ENCODE measurements around the gene GLIS1. TPM values are rescaled to one million over a fixed set of nuclear protein-coding genes. Genes with fewer than 3 reads are reported as not detected.

The GLIS1 gene
- total RNA-seq, 1 experiment from 2014 or later, result 1.2 TPM

- Histone ChIP-seq H3K27ac (no peak overlapping the region), H3K4me3 (no peak overlapping the region), H3K9me3 (replicated peaks) (no peaks in the 10 kb centered on the region), H3K27me3 (replicated peaks) (no peaks in the 10 kb centered on the region; the same call in 1 of the 2 replicates), H3K4me1 (replicated peaks) (peaks cover 36% of the 10 kb centered on the region), H3K36me3 (no peaks in the 10 kb centered on the region)
- DNase-seq (ENCODE audit: low read depth in 1 of 2, low spot score in 2 of 2), result no peak
These were observed 57.5 kb downstream of the GLIS1 start for GRCh38 chr1:53681351-53681976.

- no peaks in the 10 kb centered on the region; the same call in 1 of the 2 replicates for H3K27me3 ChIP-seq (replicated peaks)
- DNase-seq (ENCODE audit: low read depth in 1 of 2, low spot score in 2 of 2), result no peak
- no peak overlapping the region for H3K4me3 ChIP-seq
- H3K9me3 ChIP-seq (replicated peaks), result no peaks in the 10 kb centered on the region
- peaks cover 30% of the 10 kb centered on the region for H3K4me1 ChIP-seq (replicated peaks)
- no peaks in the 10 kb centered on the region for H3K36me3 ChIP-seq
- no peak overlapping the region for H3K27ac ChIP-seq
These were observed 58.1 kb downstream of the GLIS1 start for GRCh38 chr1:53680868-53681267.

GRCh38 chr1:53678938-53679825 is 59.8 kb downstream of the GLIS1 start:
- no peaks in the 10 kb centered on the region for H3K9me3 ChIP-seq (replicated peaks)
- DNase-seq (ENCODE audit: low read depth in 1 of 2, low spot score in 2 of 2), result peak in 1 of 2 experiments; percentile 50
- H3K27ac ChIP-seq, result no peak overlapping the region
- no peak overlapping the region for H3K4me3 ChIP-seq
- H3K36me3 ChIP-seq, result no peaks in the 10 kb centered on the region
- H3K27me3 ChIP-seq (replicated peaks), result no peaks in the 10 kb centered on the region; the same call in 1 of the 2 replicates
- H3K4me1 ChIP-seq (replicated peaks), result peaks cover 16% of the 10 kb centered on the region

DNA sequence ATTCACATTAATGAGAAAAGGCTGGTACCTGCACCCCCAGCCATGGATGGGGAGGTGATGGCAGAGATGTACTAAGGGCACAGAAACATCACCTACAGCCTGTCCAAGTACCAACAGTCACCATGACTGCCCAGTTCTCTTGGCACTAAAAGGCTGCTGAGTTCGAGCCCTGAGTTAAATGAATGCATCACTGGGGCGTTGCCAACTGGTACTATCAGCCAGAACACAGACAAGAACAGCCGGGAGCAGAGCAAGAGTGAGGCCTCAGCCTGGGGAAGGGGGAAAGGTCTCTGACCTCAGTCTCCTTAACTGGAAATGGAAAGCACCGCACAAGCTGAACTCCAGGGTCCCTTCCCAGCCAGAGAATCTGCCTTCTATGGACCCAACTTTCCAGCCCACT is 60.5 kb downstream of the GLIS1 start:
- H3K36me3 ChIP-seq, result no peaks in the 10 kb centered on the region
- H3K9me3 ChIP-seq (replicated peaks), result no peaks in the 10 kb centered on the region

DNA sequence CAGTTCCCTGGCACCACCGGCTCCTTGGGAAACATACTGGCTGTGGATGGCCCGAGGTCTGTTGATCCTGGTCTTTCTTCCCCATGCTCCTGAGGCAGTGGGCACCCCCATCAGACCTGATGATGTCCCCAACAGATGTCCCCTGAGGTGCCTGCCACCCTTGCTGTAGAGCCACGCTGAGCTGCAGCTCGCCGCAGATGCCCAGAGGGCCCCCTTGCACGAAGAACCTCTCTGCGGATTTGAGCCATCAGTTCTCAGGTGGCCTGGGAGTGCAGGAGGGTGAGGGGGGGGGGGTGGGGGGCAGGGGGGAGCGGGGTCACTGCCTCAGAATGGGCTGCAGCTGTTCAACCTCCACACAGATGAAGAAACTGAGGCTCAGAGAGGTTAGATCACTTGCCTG is 60.9 kb downstream of the GLIS1 start:
- Histone ChIP-seq H3K36me3 (no peaks in the 10 kb centered on the region), H3K27ac (no peak overlapping the region), H3K27me3 (replicated peaks) (no peaks in the 10 kb centered on the region; the same call in 1 of the 2 replicates), H3K9me3 (replicated peaks) (no peaks in the 10 kb centered on the region), H3K4me1 (replicated peaks) (peaks cover 21% of the 10 kb centered on the region), H3K4me3 (no peak overlapping the region)
- DNase-seq (ENCODE audit: low read depth in 1 of 2, low spot score in 2 of 2), result no peak

More for the DNA sequence above, 60.5 kb downstream of the GLIS1 start:
- H3K4me3 ChIP-seq, result no peak overlapping the region
- H3K27me3 ChIP-seq (replicated peaks), result no peaks in the 10 kb centered on the region; the same call in 1 of the 2 replicates
- peaks cover 17% of the 10 kb centered on the region for H3K4me1 ChIP-seq (replicated peaks)
- H3K27ac ChIP-seq, result no peak overlapping the region
- no peak for DNase-seq (ENCODE audit: low read depth in 1 of 2, low spot score in 2 of 2)

- no peak overlapping the region for H3K27ac ChIP-seq
- no peaks in the 10 kb centered on the region; the same call in 1 of the 2 replicates for H3K27me3 ChIP-seq (replicated peaks)
- H3K4me3 ChIP-seq, result no peak overlapping the region
- H3K4me1 ChIP-seq (replicated peaks), result peaks cover 21% of the 10 kb centered on the region
- no peaks in the 10 kb centered on the region for H3K36me3 ChIP-seq
- no peak for DNase-seq (ENCODE audit: low read depth in 1 of 2, low spot score in 2 of 2)
- H3K9me3 ChIP-seq (replicated peaks), result no peaks in the 10 kb centered on the region
These were observed 61.5 kb downstream of the GLIS1 start for GRCh38 chr1:53677486-53677885.

DNA sequence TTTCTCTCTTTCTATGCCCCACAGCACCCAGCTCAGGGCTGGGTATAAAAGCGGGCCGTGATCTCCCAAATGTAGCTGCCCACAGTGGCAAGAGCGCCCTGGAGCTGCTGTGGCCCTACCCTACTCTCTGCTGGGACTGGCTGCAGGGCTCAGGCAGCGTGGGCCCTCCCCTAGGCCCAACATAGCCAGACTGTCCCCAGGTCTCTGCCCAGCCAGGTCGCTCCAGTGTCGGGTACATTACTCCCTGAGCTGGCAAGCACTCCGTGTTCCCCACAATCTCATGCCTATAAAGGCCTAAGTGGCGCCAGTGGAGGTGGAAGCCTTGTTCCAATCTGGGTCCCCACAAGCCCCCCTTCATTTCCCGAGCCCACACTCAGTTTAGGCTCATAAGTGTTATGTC is 66.2 kb downstream of the GLIS1 start:
- Histone ChIP-seq H3K9me3 (replicated peaks) (no peaks in the 10 kb centered on the region), H3K4me1 (replicated peaks) (peaks cover 5% of the 10 kb centered on the region; the same call in 1 of the 2 replicates), H3K27me3 (replicated peaks) (no peaks in the 10 kb centered on the region), H3K27ac (no peak overlapping the region), H3K36me3 (no peaks in the 10 kb centered on the region), H3K4me3 (no peak overlapping the region)
- no peak for DNase-seq (ENCODE audit: low read depth in 1 of 2, low spot score in 2 of 2)

GRCh38 chr1:53672243-53672642 is 66.7 kb downstream of the GLIS1 start:
- Histone ChIP-seq H3K27me3 (replicated peaks) (no peaks in the 10 kb centered on the region), H3K9me3 (replicated peaks) (no peaks in the 10 kb centered on the region), H3K27ac (no peak overlapping the region), H3K4me3 (no peak overlapping the region), H3K4me1 (replicated peaks) (peaks cover 5% of the 10 kb centered on the region; the same call in 1 of the 2 replicates), H3K36me3 (no peaks in the 10 kb centered on the region)
- DNase-seq (ENCODE audit: low read depth in 1 of 2, low spot score in 2 of 2), result no peak

DNA sequence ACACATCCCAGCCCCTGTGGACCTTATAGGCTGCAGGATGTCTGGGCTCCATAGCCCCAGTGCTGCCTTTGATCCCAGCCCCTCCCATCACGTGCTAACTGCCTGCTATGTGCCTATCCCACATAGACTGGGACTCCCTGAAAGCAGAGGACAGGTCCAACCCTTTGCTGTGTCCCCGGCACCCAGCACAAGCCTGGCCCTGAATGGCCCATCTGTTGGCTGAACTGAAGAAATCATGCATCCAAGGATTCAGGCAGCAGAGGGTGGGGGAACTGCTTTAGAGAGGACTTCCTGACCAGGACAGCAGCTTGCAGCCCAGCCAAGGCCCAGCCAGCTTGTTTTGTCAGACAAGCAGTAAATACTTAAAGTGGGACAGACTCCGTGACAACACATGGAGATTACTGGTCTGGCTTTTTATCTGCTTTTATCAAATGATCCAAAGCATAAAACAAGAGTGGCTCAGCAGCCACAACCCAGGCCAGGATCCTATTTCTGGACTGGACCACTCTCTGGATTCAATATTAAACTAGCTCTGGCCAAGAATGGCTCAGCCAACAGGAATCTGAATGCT is 69.3 kb downstream of the GLIS1 start:
- no peaks in the 10 kb centered on the region for H3K27me3 ChIP-seq (replicated peaks)
- H3K4me3 ChIP-seq, result no peak overlapping the region
- peaks cover 5% of the 10 kb centered on the region; the same call in 1 of the 2 replicates for H3K4me1 ChIP-seq (replicated peaks)
- H3K27ac ChIP-seq, result no peak overlapping the region
- H3K9me3 ChIP-seq (replicated peaks), result no peaks in the 10 kb centered on the region
- no peak for DNase-seq (ENCODE audit: low read depth in 1 of 2, low spot score in 2 of 2)
- no peaks in the 10 kb centered on the region for H3K36me3 ChIP-seq

- H3K4me3 ChIP-seq, result no peak overlapping the region
- no peaks in the 10 kb centered on the region for H3K36me3 ChIP-seq
- no peak overlapping the region for H3K27ac ChIP-seq
- H3K27me3 ChIP-seq (replicated peaks), result no peaks in the 10 kb centered on the region
- no peaks in the 10 kb centered on the region for H3K9me3 ChIP-seq (replicated peaks)
- no peaks in the 10 kb centered on the region for H3K4me1 ChIP-seq (replicated peaks)
- DNase-seq (ENCODE audit: low read depth in 1 of 2, low spot score in 2 of 2), result no peak
These were observed 72.4 kb downstream of the GLIS1 start for GRCh38 chr1:53666566-53666965.

DNA sequence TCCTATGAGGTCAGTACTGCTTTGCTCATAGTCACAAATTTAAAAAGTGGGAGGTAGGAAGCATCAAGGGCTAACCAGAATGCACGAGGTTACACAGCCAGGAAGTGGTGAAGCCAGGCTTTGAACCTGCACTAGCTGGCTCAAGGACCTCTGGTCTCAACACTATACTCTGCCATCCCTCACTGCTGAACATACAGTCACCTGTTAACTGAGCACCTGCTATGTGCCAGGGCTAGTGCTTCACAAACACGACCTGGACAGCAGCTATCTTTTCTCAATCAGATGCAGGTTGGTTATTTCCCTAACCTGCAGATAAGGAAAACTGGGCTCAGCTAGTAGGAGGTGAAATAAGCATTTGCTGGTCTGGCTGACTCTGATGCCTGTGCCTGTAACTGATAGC is 73.0 kb downstream of the GLIS1 start:
- no peak overlapping the region for H3K27ac ChIP-seq
- no peaks in the 10 kb centered on the region for H3K36me3 ChIP-seq
- no peaks in the 10 kb centered on the region for H3K9me3 ChIP-seq (replicated peaks)
- DNase-seq (ENCODE audit: low read depth in 1 of 2, low spot score in 2 of 2), result no peak
- H3K4me3 ChIP-seq, result no peak overlapping the region
- H3K4me1 ChIP-seq (replicated peaks), result no peaks in the 10 kb centered on the region
- no peaks in the 10 kb centered on the region for H3K27me3 ChIP-seq (replicated peaks)

- no peaks in the 10 kb centered on the region for H3K4me1 ChIP-seq (replicated peaks)
- H3K27ac ChIP-seq, result no peak overlapping the region
- no peaks in the 10 kb centered on the region for H3K9me3 ChIP-seq (replicated peaks)
- DNase-seq (ENCODE audit: low read depth in 1 of 2, low spot score in 2 of 2), result no peak
- H3K4me3 ChIP-seq, result no peak overlapping the region
- H3K36me3 ChIP-seq, result no peaks in the 10 kb centered on the region
- no peaks in the 10 kb centered on the region for H3K27me3 ChIP-seq (replicated peaks)
These were observed 75.2 kb downstream of the GLIS1 start for GRCh38 chr1:53663529-53664300.

DNA sequence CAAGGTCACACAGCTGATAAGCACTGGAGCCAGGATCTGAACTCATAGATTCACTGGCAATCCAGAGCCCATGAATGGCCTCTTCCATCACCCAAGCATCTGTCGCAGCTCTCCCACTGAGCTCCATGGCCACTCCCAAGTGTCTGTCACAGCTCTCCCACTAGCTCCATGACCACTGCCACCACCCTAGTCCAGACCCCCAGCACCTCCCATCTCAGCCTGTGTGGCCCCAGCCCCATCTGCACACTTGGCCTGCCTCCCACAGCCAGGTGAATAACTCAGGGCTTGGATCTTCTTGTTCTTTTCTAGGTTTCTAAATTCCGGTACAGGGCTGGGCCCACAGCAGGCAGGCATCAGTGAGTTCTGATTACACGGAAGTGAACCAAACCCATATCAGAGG is 76.0 kb downstream of the GLIS1 start:
- Histone ChIP-seq H3K36me3 (no peaks in the 10 kb centered on the region), H3K27ac (no peak overlapping the region), H3K4me1 (replicated peaks) (no peaks in the 10 kb centered on the region), H3K27me3 (replicated peaks) (no peaks in the 10 kb centered on the region), H3K4me3 (no peak overlapping the region), H3K9me3 (replicated peaks) (no peaks in the 10 kb centered on the region)
- DNase-seq (ENCODE audit: low read depth in 1 of 2, low spot score in 2 of 2), result no peak
